Measurements from ENCODE around the gene DACH1.

Gene DACH1

GRCh38 chr13:71811344-71811743 lies 55.7 kb downstream of the DACH1 start:
- no peaks in the 10 kb centered on the region for H3K36me3 Mint-ChIP-seq (ENCODE audit: insufficient read depth)
- no peak for ATAC-seq (replicated peaks; ENCODE audit: extremely low read depth, poor library complexity, severe bottlenecking)

DNA sequence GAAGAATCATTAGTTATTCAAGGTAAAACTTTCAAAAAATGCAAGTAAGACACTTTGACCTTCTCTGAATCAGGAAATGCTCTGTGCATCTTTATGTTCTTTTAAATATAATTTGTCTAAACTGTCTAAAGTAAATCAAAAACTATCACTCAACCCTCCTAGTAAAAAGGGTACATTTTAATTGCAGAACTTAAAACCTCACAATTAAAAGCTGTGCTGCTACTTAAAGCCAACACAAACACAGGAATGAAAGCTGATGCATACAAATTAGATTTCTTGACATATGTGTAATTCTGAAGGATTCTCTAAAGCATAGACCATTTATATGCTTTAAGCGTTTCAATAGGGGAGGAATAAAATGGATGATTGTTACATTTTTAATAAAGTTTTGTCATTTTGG lies 58.3 kb downstream of the DACH1 start:
- Mint-ChIP-seq H3K4me1 (no peaks in the 10 kb centered on the region), H3K4me3 (no peak overlapping the region), H3K27me3 (no peaks in the 10 kb centered on the region), H3K36me3 (ENCODE audit: insufficient read depth) (no peaks in the 10 kb centered on the region), H3K27ac (ENCODE audit: low read depth) (no peak overlapping the region), H3K9me3 (peaks cover 15% of the 10 kb centered on the region)
- ATAC-seq (replicated peaks; ENCODE audit: extremely low read depth, poor library complexity, severe bottlenecking) (no peak), DNase-seq (ENCODE audit: low spot score in 2 of 2) (no peak)

More at GRCh38 chr13:71811344-71811743, 55.7 kb downstream of the DACH1 start:
- DNase-seq (ENCODE audit: low spot score in 2 of 2): no peak
- Mint-ChIP-seq H3K9me3 (peaks cover 6% of the 10 kb centered on the region), H3K4me3 (no peak overlapping the region), H3K27me3 (no peaks in the 10 kb centered on the region), H3K4me1 (no peaks in the 10 kb centered on the region), H3K27ac (ENCODE audit: low read depth) (no peak overlapping the region)

- Mint-ChIP-seq H3K9me3 (peaks cover 15% of the 10 kb centered on the region), H3K27me3 (no peaks in the 10 kb centered on the region), H3K4me1 (no peaks in the 10 kb centered on the region), H3K4me3 (no peak overlapping the region), H3K36me3 (ENCODE audit: insufficient read depth) (no peaks in the 10 kb centered on the region), H3K27ac (ENCODE audit: low read depth) (no peak overlapping the region)
- DNase-seq (ENCODE audit: low spot score in 2 of 2) (no peak), ATAC-seq (replicated peaks; ENCODE audit: extremely low read depth, poor library complexity, severe bottlenecking) (no peak)
Measured at GRCh38 chr13:71806886-71807285, 60.1 kb downstream of the DACH1 start.

DNA sequence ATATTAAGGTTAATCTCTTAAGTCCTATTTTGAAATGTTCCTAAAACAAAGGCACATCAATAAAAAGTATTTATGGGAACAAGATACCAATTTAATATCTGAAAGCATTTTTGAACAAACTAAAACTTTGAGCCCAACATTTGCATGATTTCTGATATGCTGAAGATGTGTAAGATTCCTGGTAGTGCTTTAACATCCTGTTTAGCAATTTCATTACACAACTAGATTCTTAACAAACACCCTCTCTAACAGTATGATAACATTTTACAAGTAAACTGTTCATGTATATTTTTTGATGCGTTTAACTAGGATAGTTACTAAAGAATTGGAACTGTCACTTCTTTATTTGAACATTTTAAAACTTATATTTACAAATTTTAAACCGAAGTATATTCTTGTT lies 63.9 kb downstream of the DACH1 start:
- H3K4me1 Mint-ChIP-seq: no peaks in the 10 kb centered on the region
- H3K27me3 Mint-ChIP-seq: no peaks in the 10 kb centered on the region
- H3K36me3 Mint-ChIP-seq (ENCODE audit: insufficient read depth): no peaks in the 10 kb centered on the region
- DNase-seq (ENCODE audit: low spot score in 2 of 2) (no peak), ATAC-seq (replicated peaks; ENCODE audit: extremely low read depth, poor library complexity, severe bottlenecking) (no peak)
- H3K4me3 Mint-ChIP-seq: no peak overlapping the region
- no peak overlapping the region for H3K27ac Mint-ChIP-seq (ENCODE audit: low read depth)
- peaks cover 14% of the 10 kb centered on the region for H3K9me3 Mint-ChIP-seq

- Mint-ChIP-seq H3K4me3 (no peak overlapping the region), H3K36me3 (ENCODE audit: insufficient read depth) (no peaks in the 10 kb centered on the region), H3K27me3 (no peaks in the 10 kb centered on the region), H3K4me1 (no peaks in the 10 kb centered on the region), H3K9me3 (peaks cover 9% of the 10 kb centered on the region), H3K27ac (ENCODE audit: low read depth) (no peak overlapping the region)
- ATAC-seq (replicated peaks; ENCODE audit: extremely low read depth, poor library complexity, severe bottlenecking) (no peak), DNase-seq (ENCODE audit: low spot score in 2 of 2) (no peak)
Measured at GRCh38 chr13:71801781-71802180, 65.2 kb downstream of the DACH1 start.

DNA sequence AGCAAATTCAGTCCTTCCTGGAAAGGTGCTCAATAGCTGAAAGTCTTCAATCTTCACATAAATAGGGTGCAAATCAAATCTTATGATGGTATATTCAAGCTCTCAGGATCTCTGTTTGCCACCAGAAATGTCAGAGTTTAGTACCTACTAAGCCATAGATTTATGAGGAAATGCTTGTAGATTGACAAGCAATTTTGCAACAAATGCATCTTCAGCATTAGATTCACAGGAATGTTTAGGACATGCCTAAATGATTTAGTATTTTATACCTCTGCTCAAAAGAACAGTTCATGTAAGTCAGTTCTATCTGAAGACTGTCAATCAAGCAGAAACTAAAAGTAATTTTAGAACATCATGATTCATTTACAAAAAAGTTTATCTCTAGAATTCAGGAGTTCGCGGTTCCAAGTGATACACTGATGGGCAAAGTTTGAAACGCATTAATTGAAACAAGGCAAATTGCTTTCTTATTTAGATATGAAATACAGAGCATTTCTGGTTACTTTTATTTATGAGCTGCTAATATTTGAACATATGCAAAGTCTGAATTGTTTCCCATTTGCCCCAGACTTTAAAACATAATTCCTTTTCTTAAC lies 65.7 kb downstream of the DACH1 start:
- H3K9me3 Mint-ChIP-seq: peaks cover 9% of the 10 kb centered on the region
- H3K36me3 Mint-ChIP-seq (ENCODE audit: insufficient read depth): no peaks in the 10 kb centered on the region
- no peaks in the 10 kb centered on the region for H3K4me1 Mint-ChIP-seq
- no peaks in the 10 kb centered on the region for H3K27me3 Mint-ChIP-seq
- no peak overlapping the region for H3K4me3 Mint-ChIP-seq
- no peak overlapping the region for H3K27ac Mint-ChIP-seq (ENCODE audit: low read depth)
- no peak for DNase-seq (ENCODE audit: low spot score in 2 of 2)
- no peak for ATAC-seq (replicated peaks; ENCODE audit: extremely low read depth, poor library complexity, severe bottlenecking)

DNA sequence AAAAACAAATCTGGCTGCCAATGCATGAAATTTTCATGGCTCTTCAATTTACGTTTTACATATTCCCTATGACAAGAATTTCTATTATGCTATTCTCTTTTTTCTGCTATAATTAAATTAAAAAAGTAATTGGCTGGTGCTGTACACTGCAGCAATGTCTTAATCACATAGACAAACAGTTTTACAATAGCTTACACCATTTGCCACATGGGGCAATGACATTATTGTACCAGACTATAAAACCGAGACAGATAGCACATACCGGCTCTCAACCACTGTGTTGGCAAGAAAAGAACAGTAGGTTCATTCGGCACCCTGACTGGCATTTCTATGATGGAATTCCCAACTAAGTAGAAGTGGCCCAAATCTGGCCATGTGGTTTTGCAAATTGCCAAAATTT lies 67.7 kb downstream of the DACH1 start:
- Mint-ChIP-seq H3K27me3 (no peaks in the 10 kb centered on the region), H3K36me3 (ENCODE audit: insufficient read depth) (no peaks in the 10 kb centered on the region), H3K4me1 (no peaks in the 10 kb centered on the region), H3K27ac (ENCODE audit: low read depth) (no peak overlapping the region), H3K9me3 (peaks cover 9% of the 10 kb centered on the region), H3K4me3 (no peak overlapping the region)
- ATAC-seq (replicated peaks; ENCODE audit: extremely low read depth, poor library complexity, severe bottlenecking): no peak
- DNase-seq (ENCODE audit: low spot score in 2 of 2): no peak

GRCh38 chr13:71798707-71799106 lies 68.3 kb downstream of the DACH1 start:
- H3K36me3 Mint-ChIP-seq (ENCODE audit: insufficient read depth): no peaks in the 10 kb centered on the region
- H3K27me3 Mint-ChIP-seq: no peaks in the 10 kb centered on the region
- no peak overlapping the region for H3K27ac Mint-ChIP-seq (ENCODE audit: low read depth)
- H3K4me1 Mint-ChIP-seq: no peaks in the 10 kb centered on the region
- no peak for ATAC-seq (replicated peaks; ENCODE audit: extremely low read depth, poor library complexity, severe bottlenecking)
- H3K9me3 Mint-ChIP-seq: peaks cover 6% of the 10 kb centered on the region
- H3K4me3 Mint-ChIP-seq: no peak overlapping the region
- no peak for DNase-seq (ENCODE audit: low spot score in 2 of 2)

DNA sequence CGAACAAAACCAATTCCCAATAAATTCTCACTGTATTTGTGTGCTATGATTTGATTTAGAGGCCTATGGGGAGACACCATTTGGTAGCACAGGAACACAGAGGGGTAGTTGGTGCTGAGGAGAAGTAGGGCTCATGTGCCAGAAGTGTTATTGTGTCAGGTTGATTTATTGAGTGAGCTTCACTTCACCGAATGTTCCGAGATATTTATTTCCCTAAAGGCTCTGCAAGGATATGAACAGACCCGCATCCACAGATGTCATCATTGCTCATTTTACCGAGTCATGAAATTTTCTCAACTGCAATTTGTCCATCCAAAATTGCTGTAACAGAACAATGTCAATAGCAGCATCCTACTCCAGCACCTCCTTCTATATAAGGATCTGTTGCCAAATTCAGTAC lies 69.5 kb downstream of the DACH1 start:
- ATAC-seq (replicated peaks; ENCODE audit: extremely low read depth, poor library complexity, severe bottlenecking): no peak

DNA sequence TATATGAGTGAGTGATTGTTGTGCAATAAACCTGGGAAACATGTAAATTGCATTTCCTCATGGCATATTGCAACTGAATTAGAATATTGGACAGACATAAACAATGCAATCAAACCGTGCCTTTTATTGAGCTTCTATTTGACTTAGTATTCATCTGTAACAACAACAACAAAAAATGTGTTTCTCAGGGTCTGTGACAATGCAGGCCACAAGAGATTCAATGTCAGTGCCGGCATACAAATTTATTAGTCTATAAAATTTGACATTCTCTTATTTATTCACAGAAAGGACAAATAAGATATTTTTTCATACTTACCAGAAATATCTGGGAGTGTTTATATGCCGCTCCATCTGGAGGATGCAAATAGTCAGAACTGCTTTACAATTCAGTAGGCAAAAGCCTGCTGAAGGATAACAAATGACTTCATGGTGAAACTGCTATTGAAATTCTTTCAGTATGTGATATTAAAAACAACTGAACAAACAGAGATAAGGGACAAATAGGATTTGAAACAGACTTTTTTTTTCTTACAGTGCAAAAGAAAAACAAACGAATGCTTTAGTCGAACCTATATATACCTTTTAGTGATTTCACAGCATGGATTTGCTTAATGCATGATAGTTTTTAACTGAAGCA lies 77.2 kb downstream of the DACH1 start:
- ATAC-seq (replicated peaks; ENCODE audit: extremely low read depth, poor library complexity, severe bottlenecking) (no peak), DNase-seq (ENCODE audit: low spot score in 2 of 2) (no peak)
- no peaks in the 10 kb centered on the region for H3K27me3 Mint-ChIP-seq
- no peak overlapping the region for H3K4me3 Mint-ChIP-seq
- H3K36me3 Mint-ChIP-seq (ENCODE audit: insufficient read depth): no peaks in the 10 kb centered on the region
- no peaks in the 10 kb centered on the region for H3K4me1 Mint-ChIP-seq
- no peak overlapping the region for H3K27ac Mint-ChIP-seq (ENCODE audit: low read depth)
- peaks cover 6% of the 10 kb centered on the region for H3K9me3 Mint-ChIP-seq

More for the DNA sequence above, 69.5 kb downstream of the DACH1 start:
- H3K36me3 Mint-ChIP-seq (ENCODE audit: insufficient read depth): no peaks in the 10 kb centered on the region
- H3K9me3 Mint-ChIP-seq: peaks cover 6% of the 10 kb centered on the region
- H3K27me3 Mint-ChIP-seq: no peaks in the 10 kb centered on the region
- H3K4me1 Mint-ChIP-seq: no peaks in the 10 kb centered on the region
- no peak overlapping the region for H3K4me3 Mint-ChIP-seq
- no peak overlapping the region for H3K27ac Mint-ChIP-seq (ENCODE audit: low read depth)
- DNase-seq (ENCODE audit: low spot score in 2 of 2): no peak

GRCh38 chr13:71789037-71789436 lies 78.0 kb downstream of the DACH1 start:
- no peaks in the 10 kb centered on the region for H3K36me3 Mint-ChIP-seq (ENCODE audit: insufficient read depth)
- H3K27ac Mint-ChIP-seq (ENCODE audit: low read depth): no peak overlapping the region
- DNase-seq (ENCODE audit: low spot score in 2 of 2): no peak
- H3K4me3 Mint-ChIP-seq: no peak overlapping the region
- H3K4me1 Mint-ChIP-seq: no peaks in the 10 kb centered on the region
- ATAC-seq (replicated peaks; ENCODE audit: extremely low read depth, poor library complexity, severe bottlenecking): no peak
- H3K9me3 Mint-ChIP-seq: peaks cover 6% of the 10 kb centered on the region
- H3K27me3 Mint-ChIP-seq: no peaks in the 10 kb centered on the region

DNA sequence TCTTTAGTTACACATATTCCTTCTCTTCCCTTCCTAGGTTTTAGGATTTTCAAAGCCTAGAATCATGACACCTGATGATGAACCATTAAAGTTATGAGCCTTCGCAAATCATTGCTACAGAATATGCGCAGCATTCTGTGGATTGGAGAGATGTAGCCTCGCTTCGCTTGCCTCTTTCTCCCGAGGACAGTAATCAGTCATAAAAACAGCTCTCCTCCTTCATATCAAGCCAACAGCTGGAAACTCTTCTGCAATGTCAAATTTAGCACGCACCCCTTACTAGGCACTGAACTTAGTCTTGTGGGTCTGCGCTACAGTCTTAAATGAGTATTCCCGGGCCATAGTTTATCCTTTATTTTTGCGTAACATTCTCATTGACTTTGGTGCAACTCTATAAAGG lies 79.6 kb downstream of the DACH1 start:
- Mint-ChIP-seq H3K27me3 (no peaks in the 10 kb centered on the region), H3K4me3 (no peak overlapping the region), H3K4me1 (no peaks in the 10 kb centered on the region), H3K36me3 (ENCODE audit: insufficient read depth) (no peaks in the 10 kb centered on the region), H3K27ac (ENCODE audit: low read depth) (no peak overlapping the region), H3K9me3 (peaks cover 6% of the 10 kb centered on the region)
- ATAC-seq (replicated peaks; ENCODE audit: extremely low read depth, poor library complexity, severe bottlenecking) (no peak), DNase-seq (ENCODE audit: low spot score in 2 of 2) (no peak)

GRCh38 chr13:71786875-71787274 lies 80.1 kb downstream of the DACH1 start:
- Mint-ChIP-seq H3K4me3 (no peak overlapping the region), H3K27me3 (no peaks in the 10 kb centered on the region), H3K4me1 (no peaks in the 10 kb centered on the region), H3K36me3 (ENCODE audit: insufficient read depth) (no peaks in the 10 kb centered on the region), H3K9me3 (peaks cover 6% of the 10 kb centered on the region), H3K27ac (ENCODE audit: low read depth) (no peak overlapping the region)
- DNase-seq (ENCODE audit: low spot score in 2 of 2) (no peak), ATAC-seq (replicated peaks; ENCODE audit: extremely low read depth, poor library complexity, severe bottlenecking) (no peak)
